CD4-positive, alpha-beta T cell treated with Interleukin-4 for 4 hours (primary cell): ENCODE measurements around the gene HNRNPUL2.
A peak's percentile ranks its signal among the peaks of the same experiment; 100 is the strongest.
"Not testable (repeated sequence)": the region's sequence is repeated elsewhere in the genome, so short reads cannot be mapped to it uniquely, and the experiment has no call there.

Source experiments
- DNase-seq: peaks from one replicate; pipeline ENCODE4 v3.0.0-alpha.2; 2020

Gene HNRNPUL2

GRCh38 chr11:62694455-62695167 is 32.6 kb downstream of the HNRNPUL2 start:
- peak; percentile 79 for DNase-seq

GRCh38 chr11:62693624-62694023 is 33.6 kb downstream of the HNRNPUL2 start:
- DNase-seq: not testable (repeated sequence)

- no peak for DNase-seq
Measured at GRCh38 chr11:62689421-62690183, 37.7 kb downstream of the HNRNPUL2 start, which contains the start of gene LRRN4CL. Gene LRRN4CL (minus strand): TSS chr11:62689530. CDS start chr11:62688508, 1,022 bp downstream.

GRCh38 chr11:62688491-62688890 is 38.8 kb downstream of the HNRNPUL2 start:
- no peak for DNase-seq

- DNase-seq: no peak
Measured at GRCh38 chr11:62687508-62688396, 39.5 kb downstream of the HNRNPUL2 start.

- DNase-seq: no peak
Measured at GRCh38 chr11:62682518-62682917, 44.7 kb downstream of the HNRNPUL2 start.

- peak; percentile 47 for DNase-seq
Measured at GRCh38 chr11:62680825-62681240, 46.4 kb downstream of the HNRNPUL2 start.

GRCh38 chr11:62678770-62679696 is 48.2 kb downstream of the HNRNPUL2 start, which contains the start of gene UBXN1:
Gene UBXN1 (minus strand): TSS chr11:62679073. CDS start chr11:62678923, 150 bp downstream.
- DNase-seq: peak; percentile 85

- no peak for DNase-seq
Measured at GRCh38 chr11:62678433-62678769, 48.9 kb downstream of the HNRNPUL2 start.

GRCh38 chr11:62677714-62678113 is 49.5 kb downstream of the HNRNPUL2 start:
- no peak for DNase-seq

- no peak for DNase-seq
Measured at GRCh38 chr11:62677156-62677555, 50.1 kb downstream of the HNRNPUL2 start.

GRCh38 chr11:62676698-62677097 is 50.6 kb downstream of the HNRNPUL2 start:
- no peak for DNase-seq

GRCh38 chr11:62675415-62675814 is 51.8 kb downstream of the HNRNPUL2 start:
- DNase-seq: not testable (repeated sequence)

GRCh38 chr11:62673196-62673525 is 54.1 kb downstream of the HNRNPUL2 start:
- no peak for DNase-seq

- DNase-seq: peak; percentile 85
Measured at GRCh38 chr11:62671608-62672389, 55.5 kb downstream of the HNRNPUL2 start, which contains the start of the genes LBHD1 and UQCC3. Gene LBHD1 (minus strand): TSS chr11:62672267. CDS start chr11:62670031, 2,236 bp downstream. Gene UQCC3 (plus strand): TSS chr11:62671673. CDS start chr11:62671746, 73 bp downstream.

- no peak for DNase-seq
Measured at GRCh38 chr11:62671236-62671607, 56.0 kb downstream of the HNRNPUL2 start.

- no peak for DNase-seq
Measured at GRCh38 chr11:62669420-62670161, 57.7 kb downstream of the HNRNPUL2 start.

GRCh38 chr11:62667460-62667859 is 59.8 kb downstream of the HNRNPUL2 start:
- DNase-seq: no peak

- DNase-seq: no peak
Measured at GRCh38 chr11:62666259-62666926, 60.9 kb downstream of the HNRNPUL2 start.
